NCI-H1105 (cell line): ENCODE data around the gene GUCY2D.
"Not testable (repeated sequence)": the region's sequence is repeated elsewhere in the genome, so short reads cannot be mapped to it uniquely, and the experiment has no call there.

Experiments
- DNase-seq: peaks from one replicate; lab custom pipeline; 2025; lab: John Stamatoyannopoulos, UW

Gene GUCY2D

DNA sequence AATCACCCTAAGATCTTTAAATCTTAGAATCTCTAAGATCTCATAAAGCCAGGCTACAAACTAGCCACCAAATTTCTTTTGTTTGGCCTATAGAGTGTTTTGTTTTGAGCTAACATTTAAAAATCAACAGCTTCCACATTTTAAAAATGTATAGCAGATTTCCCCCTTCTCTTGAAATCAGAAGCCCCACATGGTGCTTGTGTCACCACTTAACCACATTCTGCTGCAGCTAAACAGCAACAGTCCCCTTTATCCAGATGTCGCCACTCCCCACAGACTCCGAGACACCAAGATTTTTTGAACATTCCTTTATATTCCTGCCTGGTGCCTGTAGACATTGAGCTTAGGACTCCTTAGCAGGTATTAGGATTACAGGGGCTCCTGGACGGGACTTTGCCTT lies 16.0 kb downstream of the GUCY2D start:
- DNase-seq, result no peak

DNA sequence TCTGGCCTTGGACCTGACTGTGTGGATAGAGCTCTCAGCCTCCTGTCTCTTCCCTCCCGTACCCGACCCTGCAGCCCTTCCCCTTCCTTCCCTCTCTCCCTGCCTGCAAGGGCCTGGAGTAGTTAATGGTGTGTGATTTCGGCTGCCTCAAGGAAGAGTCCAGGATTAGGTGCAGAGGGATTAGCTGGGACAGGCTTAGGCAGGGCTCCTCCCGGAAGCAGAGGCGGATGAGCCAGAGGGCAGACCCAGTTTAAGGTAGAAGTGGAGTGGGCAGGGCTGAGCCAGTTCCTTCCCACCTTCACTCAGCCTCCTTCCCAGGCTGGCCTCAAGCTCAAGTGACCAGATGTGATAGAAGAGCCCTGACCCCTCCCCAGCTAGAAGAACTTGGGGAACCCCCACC lies 16.8 kb downstream of the GUCY2D start:
- DNase-seq, result no peak

DNA sequence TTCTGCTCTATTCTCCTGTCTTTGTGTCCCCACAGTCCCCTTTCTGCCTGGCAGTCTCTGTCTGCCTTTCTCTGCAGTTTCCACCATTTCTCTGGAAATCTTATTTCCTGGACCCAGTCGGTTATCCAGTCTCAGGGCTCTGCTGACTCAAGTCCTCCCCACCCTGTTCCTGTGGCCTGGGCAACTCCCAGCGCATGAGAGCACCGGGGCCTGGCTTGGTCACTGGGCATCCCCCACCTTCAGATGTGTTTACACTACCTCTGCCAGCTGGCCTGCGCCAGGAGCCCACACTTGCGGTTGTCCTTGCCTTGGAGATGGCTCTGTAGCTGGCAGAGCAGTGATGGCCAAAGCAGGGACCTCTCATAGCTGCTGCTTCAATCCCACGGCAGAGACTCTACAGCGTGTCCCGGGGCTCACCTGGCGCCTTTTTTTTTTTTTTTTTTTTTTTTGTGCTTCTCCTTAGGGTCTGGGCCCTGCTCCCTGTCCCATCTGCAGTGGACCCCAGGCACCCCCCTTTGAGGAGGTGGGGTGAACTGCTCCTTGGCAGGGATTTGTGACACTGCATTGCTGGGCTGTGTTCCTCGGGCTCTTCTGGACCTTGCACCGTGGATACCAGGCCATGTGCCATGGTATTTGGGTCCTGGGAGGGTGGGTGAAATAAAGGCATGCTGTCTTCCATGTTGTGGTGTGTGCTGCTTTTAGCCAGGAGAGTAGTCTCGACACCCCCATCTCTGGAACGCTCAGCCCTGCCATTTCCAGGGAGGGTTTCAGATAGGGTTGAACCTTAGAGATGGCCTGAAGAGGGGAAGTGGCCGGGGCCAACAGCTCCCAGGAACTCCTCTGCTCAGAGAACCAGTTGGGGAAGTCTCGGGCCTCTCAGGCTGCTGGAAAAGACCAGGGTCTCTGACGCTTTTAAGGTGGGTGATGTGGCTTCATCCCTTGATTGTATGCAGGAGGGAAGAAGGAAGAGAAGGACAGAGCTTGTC lies 17.5 kb downstream of the GUCY2D start:
- DNase-seq, result no peak

DNA sequence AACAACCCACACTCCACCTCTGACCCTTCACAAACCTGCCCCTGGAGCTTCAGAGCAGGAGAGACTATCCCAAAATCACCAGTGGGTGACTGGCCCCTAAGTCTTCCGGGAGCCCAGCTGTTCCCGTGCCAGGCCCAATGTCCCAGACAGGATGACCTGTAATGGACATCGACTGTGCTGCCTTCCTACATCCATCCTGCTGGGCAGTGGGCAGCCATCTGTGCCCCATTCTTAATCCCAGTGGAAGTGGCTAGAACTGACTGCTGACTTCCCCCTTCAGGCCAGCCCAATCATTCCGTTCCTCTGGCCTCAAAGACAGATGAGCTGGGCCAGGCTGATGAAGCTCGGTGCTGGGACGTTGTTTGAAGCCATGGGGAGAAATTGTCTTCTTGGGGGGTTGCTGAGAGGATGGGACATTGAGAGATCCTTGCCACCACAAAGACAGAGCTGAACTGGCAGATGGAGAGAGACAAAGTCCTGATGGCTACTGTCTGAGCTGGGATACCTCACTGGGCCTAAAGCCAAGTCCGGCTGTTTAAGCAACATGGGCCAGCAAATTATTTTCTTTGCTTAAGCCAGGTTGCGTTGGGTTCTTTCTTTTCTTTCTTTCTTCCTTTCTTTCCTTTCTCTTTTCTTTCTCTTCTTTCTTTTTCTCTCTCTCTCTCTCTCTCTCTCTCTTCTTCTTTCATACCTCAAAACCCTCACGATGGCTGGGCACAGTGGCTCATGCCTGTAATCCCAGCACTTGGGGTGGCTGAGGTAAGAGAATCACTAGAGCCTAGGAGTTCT lies 18.6 kb downstream of the GUCY2D start:
- no peak for DNase-seq

DNA sequence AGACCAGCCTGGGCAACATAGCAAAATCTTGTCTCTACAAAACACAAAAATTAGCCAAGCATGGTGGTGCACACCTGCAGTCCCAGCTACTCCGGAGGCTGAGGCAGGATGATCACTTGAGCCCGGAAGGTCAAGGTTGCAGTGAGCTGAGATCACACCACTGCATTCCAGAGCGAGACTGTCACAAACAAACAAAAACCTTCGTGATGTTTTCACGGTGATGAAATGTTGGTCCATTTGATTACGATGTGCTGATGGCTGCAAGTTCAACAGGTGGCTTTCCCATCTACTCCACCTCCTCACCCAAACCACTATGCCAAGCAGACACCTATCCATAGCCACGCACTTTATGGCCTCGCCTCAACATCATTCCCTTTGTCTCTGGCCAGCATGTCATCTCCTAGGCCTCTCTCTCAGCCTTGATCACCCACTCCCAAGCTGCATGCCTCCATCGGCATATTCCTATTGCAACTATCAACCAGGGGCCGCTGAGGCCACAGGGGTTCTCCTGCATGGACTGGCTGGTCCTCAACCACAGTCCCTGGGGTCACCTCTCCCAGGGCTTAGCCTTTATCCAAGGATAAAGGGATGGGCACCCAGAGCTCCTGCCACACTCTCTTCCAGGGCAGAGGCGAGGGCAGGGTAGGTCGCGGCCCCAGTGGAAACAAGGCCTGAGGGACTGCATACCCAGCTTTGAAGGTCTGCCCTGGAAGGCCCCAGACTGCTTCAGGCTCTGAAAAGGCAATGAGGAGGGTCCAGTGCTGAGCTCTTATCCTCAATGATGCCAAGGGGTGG lies 19.3 kb downstream of the GUCY2D start:
- DNase-seq, result no peak

DNA sequence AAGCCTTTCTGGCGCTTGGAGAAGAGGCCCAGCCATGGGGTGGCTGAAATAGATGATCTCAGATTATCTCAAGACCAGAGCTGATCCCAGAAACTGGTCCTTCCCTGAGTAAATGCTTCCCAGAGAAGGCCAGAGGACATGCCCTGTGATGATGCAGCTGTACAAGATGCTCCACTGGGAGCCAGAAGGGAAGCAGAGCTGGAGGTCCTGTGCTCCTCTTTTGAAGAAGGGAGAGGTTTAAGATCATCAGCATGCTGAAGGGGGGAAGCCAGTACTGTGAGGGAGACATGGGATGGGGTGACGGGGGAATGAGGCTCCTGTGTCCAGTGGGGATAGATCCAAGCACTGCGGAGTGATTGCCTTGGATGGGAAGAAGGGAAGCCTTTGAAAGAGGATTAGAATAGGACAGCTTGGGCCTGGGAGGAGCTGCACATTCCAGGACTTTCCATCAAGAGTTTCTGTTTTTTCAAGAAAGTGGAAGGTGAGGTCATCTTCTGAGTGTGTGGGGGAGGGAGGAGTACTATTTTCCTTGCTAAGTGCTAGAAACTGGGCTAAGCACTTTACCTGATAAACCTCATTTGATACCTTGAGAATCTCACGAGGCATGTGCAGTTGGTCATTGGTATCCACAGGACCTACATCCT lies 20.1 kb downstream of the GUCY2D start:
- no peak for DNase-seq

DNA sequence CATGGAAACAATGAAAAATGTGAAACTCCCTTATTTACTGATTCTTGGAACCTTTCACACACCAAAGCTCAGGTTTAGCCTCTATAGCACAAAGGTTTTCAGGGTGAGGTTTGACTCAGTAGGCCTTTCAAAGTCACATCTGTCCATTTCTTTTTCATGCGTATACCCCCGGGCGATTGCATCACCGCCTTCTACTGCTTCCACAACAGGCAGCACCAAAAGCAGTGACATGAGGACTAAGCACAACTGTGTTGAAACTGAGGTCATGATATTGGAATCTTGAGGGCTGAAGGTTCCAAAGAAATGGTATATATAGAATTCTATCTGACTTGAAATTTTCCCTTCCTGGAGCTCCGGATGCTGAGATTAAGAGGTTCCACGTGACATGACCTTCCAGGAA lies 21.7 kb downstream of the GUCY2D start:
- not testable (repeated sequence) for DNase-seq

DNA sequence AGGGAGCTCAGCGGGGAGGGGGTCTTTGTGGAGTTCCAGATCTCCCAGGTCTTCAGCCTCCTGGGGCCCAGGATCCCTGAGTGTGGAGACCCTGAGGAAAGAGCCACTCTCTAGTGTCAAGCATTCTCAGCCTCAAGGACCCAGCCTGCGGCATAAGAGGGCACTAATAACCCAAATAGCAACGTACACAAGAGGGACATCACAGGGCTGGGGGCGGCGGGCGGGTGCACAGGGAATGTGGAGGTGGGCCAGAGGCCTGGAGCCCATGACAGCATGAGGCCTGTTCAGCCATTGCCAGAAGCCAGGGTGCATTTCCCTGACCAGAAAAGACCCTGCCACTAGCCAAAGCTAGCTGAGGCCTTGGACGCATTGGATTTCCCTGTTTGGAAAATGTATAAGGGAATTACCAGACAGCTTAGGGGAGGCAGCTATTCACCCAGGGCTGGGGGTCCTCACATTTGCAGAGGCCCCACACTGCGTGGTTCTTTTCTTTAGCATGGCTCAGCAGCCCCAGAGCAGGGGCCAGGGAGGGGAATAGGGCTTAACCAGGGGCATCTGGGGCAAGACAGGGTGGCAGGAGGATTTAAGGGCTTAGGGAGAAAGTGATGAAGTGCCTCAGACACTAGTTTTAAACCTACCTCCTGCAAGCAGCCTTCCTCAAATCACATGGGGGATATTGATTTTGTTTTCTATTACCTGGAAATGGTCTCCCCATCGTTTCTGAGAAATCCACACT lies 22.9 kb downstream of the GUCY2D start:
- DNase-seq, result no peak

DNA sequence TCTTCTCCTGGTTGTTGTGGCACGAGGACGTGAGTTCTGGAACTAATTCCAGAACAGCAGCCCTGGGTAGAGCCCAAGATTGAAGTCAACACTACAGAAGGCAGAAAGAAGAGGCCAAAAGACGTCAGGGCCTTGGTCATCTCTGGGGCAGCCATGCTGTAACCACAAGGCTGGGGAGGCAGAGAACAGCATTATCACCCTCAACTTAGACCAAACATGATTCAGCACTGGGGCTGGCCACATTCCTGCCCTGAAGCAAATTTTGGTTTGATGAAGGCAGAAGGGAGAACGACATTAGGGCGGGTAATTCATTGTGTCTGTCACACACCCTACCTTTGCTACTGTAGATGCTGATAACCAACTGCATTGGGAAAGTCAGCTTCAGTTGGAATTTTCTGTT lies 26.7 kb downstream of the GUCY2D start:
- no peak for DNase-seq

DNA sequence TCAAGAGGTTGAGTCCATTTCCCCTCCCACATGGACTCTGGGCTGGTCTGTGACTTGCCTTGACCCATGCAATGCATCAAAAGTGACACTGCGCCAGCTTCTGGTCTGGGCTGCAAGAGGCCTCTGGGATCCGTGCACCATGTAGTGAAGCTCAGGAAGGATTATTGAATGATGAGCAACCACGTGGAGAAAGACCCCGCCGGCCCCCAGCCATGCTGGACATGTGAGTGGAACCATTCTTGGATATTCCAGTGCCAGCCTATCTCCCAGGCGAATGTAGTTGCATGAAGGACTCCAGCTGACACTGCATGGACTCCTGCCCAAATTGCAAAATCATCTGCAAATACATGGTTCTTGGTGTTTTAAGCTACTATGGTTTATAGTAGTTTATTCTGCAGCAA lies 28.8 kb downstream of the GUCY2D start:
- no peak for DNase-seq

DNA sequence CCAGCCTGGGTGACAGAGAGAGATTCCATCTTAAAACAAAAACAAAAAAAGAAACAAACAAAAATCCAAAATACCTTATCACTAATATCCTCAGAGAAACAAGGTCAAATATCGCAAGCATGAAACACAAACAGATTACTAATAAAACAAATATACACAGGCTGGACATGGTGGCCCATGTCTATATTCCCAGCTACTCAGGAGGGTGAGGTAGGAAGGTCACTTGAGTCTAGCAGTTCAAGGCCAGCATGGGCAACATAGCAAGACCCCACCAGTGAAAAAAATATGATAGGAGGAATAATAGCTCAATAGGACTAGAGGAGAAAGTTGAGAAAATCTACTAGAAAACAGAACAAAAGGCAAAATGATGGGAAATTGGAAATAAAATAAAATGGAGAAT lies 29.5 kb downstream of the GUCY2D start:
- no peak for DNase-seq

DNA sequence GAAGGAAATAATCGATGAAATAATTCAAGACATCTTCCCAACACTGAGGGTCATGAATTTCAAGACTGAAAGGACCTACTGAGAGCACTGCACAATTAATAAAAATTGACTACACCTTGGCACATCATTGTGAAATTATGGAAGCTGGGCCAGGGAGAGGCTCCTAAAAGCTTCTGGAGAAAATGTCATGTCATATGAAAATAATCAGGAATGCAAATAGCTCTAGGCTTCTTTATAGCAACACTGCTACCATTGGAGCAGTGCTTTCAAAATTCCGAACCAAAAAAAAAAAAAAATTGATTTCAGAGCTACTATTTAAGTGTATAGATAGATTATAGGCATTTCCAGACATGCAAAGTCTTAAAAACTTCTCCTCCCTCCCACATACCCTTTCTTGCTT lies 30.0 kb downstream of the GUCY2D start:
- DNase-seq, result no peak

DNA sequence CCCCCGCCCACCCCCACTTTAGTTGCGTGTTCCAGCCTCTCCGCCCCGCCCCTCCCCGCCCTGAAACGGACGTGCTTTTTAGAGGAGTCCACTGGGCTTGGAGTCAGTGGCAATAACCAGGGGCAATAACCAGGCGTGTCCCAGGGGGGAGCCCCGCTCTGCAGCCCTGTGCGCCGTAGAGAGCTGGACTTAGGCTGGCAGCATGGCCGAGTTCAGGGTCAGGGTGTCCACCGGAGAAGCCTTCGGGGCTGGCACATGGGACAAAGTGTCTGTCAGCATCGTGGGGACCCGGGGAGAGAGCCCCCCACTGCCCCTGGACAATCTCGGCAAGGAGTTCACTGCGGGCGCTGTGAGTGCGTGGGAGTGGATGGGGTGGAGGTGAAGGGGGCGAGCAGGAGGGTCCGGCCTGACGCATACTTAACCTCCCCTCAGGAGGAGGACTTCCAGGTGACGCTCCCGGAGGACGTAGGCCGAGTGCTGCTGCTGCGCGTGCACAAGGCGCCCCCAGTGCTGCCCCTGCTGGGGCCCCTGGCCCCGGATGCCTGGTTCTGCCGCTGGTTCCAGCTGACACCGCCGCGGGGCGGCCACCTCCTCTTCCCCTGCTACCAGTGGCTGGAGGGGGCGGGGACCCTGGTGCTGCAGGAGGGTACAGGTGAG lies 36.7 kb downstream of the GUCY2D start, which contains the start of gene ALOX15B:
TSS of gene ALOX15B (plus strand) at position 106 of the 657 bp plus-strand sequence. CDS start at position 203, 97 bp downstream.
- no peak for DNase-seq

DNA sequence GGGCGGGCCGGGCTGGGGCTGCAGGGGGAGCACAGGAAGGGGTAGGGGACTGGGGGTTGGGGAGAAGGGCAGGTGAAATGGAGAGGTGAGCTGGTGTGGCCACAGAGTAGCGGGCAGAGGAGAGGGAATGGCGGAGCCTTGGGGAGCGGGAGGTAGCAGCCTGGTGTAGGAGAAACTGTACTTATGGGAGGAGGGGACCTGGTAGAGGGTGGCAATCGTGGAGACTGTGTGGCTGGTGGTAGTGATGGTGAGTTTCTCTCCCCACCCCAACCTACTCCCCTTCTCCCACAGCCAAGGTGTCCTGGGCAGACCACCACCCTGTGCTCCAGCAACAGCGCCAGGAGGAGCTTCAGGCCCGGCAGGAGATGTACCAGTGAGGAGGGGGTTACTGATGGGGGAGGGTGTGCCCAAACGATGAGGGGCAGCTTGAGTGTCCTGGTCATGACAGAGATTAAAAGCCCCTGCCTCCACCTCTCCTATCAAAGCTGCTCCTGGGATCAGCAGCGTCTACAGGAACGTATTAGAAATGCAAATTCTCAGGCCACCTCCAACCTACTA lies 37.3 kb downstream of the GUCY2D start:
- no peak for DNase-seq

DNA sequence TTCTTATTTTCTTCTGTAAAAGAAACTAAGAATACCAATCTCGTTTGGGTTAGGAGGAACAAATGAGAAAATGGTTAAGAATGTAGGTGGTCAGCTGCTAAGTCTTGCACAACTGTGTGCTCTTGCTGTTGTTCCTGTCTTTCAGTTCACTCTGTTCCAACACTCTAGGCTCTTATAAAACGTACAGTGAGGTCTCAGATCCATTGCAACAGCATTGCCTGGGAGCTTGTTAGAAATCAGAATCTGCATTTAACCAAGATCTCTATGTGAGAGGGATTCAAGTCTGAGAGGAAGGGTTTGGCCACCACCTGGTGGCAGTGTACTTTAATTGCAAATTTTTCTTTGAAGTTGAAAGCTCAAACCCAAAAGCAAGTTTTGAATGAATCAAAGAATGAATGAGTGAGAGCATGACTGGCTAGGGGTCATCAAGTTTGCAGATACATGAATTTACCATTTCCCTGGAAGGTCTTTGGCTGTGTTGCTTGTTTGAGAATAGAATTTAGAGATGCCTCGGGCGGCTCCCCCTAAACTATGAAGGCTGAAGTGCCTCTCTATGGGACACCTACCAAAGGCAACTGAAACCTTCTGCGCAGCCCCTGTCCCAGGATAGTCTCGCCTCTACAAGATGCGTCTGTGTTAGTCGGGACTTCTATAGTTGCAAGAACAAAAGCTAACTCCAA lies 39.0 kb downstream of the GUCY2D start:
- DNase-seq, result peak; percentile 43

DNA sequence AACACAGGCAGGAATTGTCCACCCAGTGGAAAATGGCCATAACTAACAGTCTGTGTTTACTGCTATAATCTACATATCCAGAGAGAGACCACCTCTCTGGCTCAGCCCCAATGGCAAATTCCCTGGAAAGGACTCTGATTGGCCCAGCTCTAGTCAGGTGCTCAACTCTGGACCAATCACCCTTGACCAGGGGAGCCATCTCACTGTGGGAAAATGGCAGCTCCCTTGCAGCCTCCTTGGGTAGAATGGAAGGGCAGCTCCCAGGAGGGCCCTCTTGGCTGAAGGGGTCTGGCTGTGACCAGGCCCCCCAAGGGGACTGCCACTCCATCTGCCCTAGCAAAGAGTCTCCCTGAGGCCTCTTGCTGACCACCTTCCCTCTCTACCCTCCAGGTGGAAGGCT lies 39.6 kb downstream of the GUCY2D start:
- DNase-seq, result no peak

DNA sequence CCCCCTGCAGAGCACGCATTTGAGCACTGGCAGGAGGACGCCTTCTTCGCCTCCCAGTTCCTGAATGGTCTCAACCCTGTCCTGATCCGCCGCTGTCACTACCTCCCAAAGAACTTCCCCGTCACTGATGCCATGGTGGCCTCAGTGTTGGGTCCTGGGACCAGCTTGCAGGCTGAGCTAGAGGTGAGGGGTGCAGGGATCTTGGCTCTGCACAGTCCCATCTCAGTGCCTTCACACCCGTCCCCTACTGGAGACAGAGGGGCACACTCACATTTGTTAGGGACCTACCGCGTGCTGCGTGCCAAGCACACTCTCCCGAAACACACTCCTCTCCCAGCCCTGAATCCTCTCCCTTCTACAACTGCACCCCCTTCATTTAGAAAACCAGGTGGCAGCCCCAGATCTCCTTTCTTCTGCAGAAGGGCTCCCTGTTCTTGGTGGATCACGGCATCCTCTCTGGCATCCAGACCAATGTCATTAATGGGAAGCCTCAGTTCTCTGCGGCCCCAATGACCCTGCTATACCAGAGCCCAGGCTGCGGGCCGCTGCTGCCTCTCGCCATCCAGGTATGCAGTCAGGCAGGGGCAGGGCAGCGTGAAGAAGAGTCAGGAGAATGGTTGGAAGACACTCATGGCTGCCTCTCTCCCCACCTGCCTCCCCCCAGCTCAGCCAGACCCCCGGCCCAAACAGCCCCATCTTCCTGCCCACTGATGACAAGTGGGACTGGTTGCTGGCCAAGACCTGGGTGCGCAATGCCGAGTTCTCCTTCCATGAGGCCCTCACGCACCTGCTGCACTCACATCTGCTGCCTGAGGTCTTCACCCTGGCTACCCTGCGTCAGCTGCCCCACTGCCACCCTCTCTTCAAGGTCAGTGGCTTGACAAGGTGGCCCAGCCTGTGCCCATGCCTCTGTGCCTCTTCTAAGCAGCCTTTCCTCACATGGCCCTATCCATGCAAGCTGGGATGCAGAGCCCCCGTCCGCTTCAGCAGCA lies 42.7 kb downstream of the GUCY2D start:
- no peak for DNase-seq

DNA sequence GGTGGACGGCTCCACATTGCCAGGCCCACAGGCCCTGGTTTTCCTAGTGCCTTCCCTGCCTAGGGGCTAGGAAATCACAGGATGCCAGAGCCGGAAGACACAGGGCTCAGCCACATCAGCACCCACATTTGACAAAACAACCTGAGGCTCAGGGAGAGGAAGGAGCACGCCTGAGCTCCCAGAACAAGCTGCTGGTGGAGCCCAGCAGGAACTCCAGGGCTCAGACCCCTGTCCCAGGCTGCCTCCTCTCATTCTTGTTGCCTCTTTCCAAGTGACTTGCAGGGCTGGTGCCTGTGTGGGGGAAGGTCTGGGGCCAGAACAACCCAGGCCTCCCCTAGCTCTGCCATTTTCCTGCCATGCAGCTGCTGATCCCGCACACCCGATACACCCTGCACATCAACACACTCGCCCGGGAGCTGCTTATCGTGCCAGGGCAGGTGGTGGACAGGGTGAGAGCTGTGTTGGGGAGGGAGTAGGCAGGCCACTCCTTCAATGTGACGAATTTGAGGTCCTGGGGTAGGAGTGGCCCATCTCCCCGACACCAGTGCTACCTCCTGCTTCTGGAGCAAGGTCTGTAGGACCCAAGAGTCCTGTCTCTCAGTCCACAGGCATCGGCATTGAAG lies 44.0 kb downstream of the GUCY2D start:
- no peak for DNase-seq
